Neural cell (in vitro differentiated cells): Measurements from ENCODE around the gene CCNQ. TPM values are rescaled to one million over a fixed set of nuclear protein-coding genes. Genes with fewer than 3 reads are reported as not detected.

Experiments
- H2AFZ ChIP-seq: fragments of 200-600, 300-800 bp; sonication (generic), shearing (Covaris generic); 2 replicates; pipeline ENCODE4 v1.6.0; 2014; ENCODE audit warnings: low read depth, mild to moderate bottlenecking, antibody characterized with exemption, low read length, moderate library complexity
- H3F3A ChIP-seq: fragments of 200-600 bp; shearing (Covaris generic); 2 replicates; pipeline ENCODE4 v1.6.1; 2016; ENCODE audit warnings: mild to moderate bottlenecking, moderate library complexity, mixed read lengths, antibody characterized with exemption, low read length; ENCODE audit not compliant: insufficient read depth, poor library complexity, severe bottlenecking
- H3K27ac ChIP-seq: fragments of 200-600, 300-800 bp; sonication (generic), shearing (Covaris generic); 2 replicates; pipeline ENCODE4 v1.5.1; 2014; ENCODE audit warnings: mild to moderate bottlenecking, low read length, moderate library complexity
- H3K27me3 ChIP-seq: fragments of 300-800, 200-600 bp; sonication (generic), shearing (Covaris generic); 2 replicates; pipeline ENCODE4 v1.6.0; 2014; ENCODE audit warnings: mild to moderate bottlenecking, low read depth, low read length, moderate library complexity; ENCODE audit not compliant: insufficient read depth
- H3K36me3 ChIP-seq: fragments of 300-800, 200-600 bp; sonication (generic), shearing (Covaris generic); 2 replicates; pipeline ENCODE4 v1.5.1; 2014; ENCODE audit warnings: mild to moderate bottlenecking, antibody characterized with exemption, low read length, moderate library complexity; ENCODE audit not compliant: insufficient read depth
- H3K4me2 ChIP-seq: fragments of 300-800, 200-600 bp; sonication (generic), shearing (Covaris generic); 2 replicates; pipeline ENCODE4 v1.6.0; 2014; ENCODE audit warnings: mild to moderate bottlenecking, low read length
- H3K4me3 ChIP-seq: fragments of 300-800, 200-600 bp; sonication (generic), shearing (Covaris generic); 2 replicates; pipeline ENCODE4 v1.5.1; 2014; ENCODE audit warnings: mild to moderate bottlenecking, low read length, moderate library complexity
- H3K79me2 ChIP-seq: fragments of 200-600 bp; shearing (Covaris generic); replicated peaks from 2 replicates; pipeline ENCODE4 v1.6.0; 2014; ENCODE audit warnings: mild to moderate bottlenecking, low read length, moderate library complexity; ENCODE audit not compliant: insufficient read depth
- H3K9ac ChIP-seq: fragments of 300-800, 200-600 bp; sonication (generic), shearing (Covaris generic); 2 replicates; pipeline ENCODE4 v1.6.1; 2016; ENCODE audit warnings: mild to moderate bottlenecking, low read length, mixed read lengths
- H3K9me2 ChIP-seq: fragments of 200-600 bp; shearing (Covaris generic); 2 replicates; pipeline ENCODE4 v1.6.1; 2016; ENCODE audit warnings: mild to moderate bottlenecking, low read length, mixed read lengths; ENCODE audit not compliant: insufficient read depth
- H3K9me3 ChIP-seq: fragments of 200-600, 300-800 bp; sonication (generic), shearing (Covaris generic); 2 replicates; pipeline ENCODE4 v1.6.1; 2016; ENCODE audit warnings: mild to moderate bottlenecking, mixed run types, low read length, moderate library complexity, mixed read lengths
- H4K20me1 ChIP-seq: fragments of 200-600 bp; shearing (Covaris generic); 2 replicates; pipeline ENCODE4 v1.6.1; 2016; ENCODE audit warnings: mild to moderate bottlenecking, mixed run types; ENCODE audit not compliant: insufficient read depth
- CTCF ChIP-seq: fragments of 450-650 bp; IDR thresholded peaks from 2 replicates; pipeline ENCODE4 v1.5.1; 2014; ENCODE audit warnings: antibody characterized with exemption, mild to moderate bottlenecking, moderate library complexity; ENCODE audit not compliant: poor library complexity, severe bottlenecking
- EP300 ChIP-seq: fragments of 450-650 bp; conservative IDR thresholded peaks from 2 replicates; pipeline ENCODE4 v1.6.1; 2014; ENCODE audit warnings: antibody characterized with exemption, mild to moderate bottlenecking, moderate library complexity; ENCODE audit not compliant: poor library complexity, severe bottlenecking
- EZH2 ChIP-seq: fragments of 200-600, 300-800 bp; shearing (Covaris generic), sonication (generic); IDR thresholded peaks from 2 replicates; pipeline ENCODE4 v1.6.1; 2014; ENCODE audit warnings: antibody characterized with exemption, low read length, borderline replicate concordance, mild to moderate bottlenecking; ENCODE audit not compliant: insufficient read depth, poor library complexity, severe bottlenecking
- MXI1 ChIP-seq: fragments of 450-650 bp; conservative IDR thresholded peaks from 2 replicates; pipeline ENCODE4 v1.6.1; 2014; ENCODE audit warnings: antibody characterized with exemption, mild to moderate bottlenecking; ENCODE audit not compliant: poor library complexity, severe bottlenecking
- POLR2AphosphoS5 ChIP-seq: IDR thresholded peaks from 2 replicates; pipeline ENCODE4 v1.6.1; 2012
- RAD21 ChIP-seq: fragments of 450-650 bp; conservative IDR thresholded peaks from 2 replicates; pipeline ENCODE4 v1.6.1; 2014; ENCODE audit warnings: antibody characterized with exemption, mild to moderate bottlenecking, moderate library complexity
- REST ChIP-seq: IDR thresholded peaks from 2 replicates; pipeline ENCODE4 v1.6.1; 2012; ENCODE audit warnings: borderline replicate concordance
- SMC3 ChIP-seq: fragments of 450-650 bp; conservative IDR thresholded peaks from 2 replicates; pipeline ENCODE4 v1.6.1; 2014; ENCODE audit warnings: antibody characterized with exemption, mild to moderate bottlenecking, moderate library complexity; ENCODE audit not compliant: poor library complexity
- TAF1 ChIP-seq: IDR thresholded peaks from 2 replicates; pipeline ENCODE4 v1.6.1; 2012; ENCODE audit warnings: low read depth
- polyA plus RNA-seq: library from polyadenylated mRNA; depleted of rRNA; stranded (reverse); fragments of >200 nt; gene quantifications from 2 replicates; pipeline ENCODE4 v1.2.3, GENCODE V29; 2014

The CCNQ gene
- polyA plus RNA-seq, 1 donor from 2014 or later, result 61.2 TPM

GRCh38 chrX:153600032-153600373 lies 1.1 kb upstream of the CCNQ start:
- Histone ChIP-seq H3K9me2 (no peaks in the 10 kb centered on the region), H3K9me3 (no peaks in the 10 kb centered on the region), H3F3A (no peaks in the 10 kb centered on the region), H3K4me2 (peak overlapping the region; percentile 73), H2AFZ (no peak overlapping the region), H3K4me3 (peak overlapping the region; percentile 78), H3K27me3 (no peaks in the 10 kb centered on the region), H4K20me1 (no peaks in the 10 kb centered on the region), H3K36me3 (no peaks in the 10 kb centered on the region), H3K27ac (peak overlapping the region; percentile 64), H3K79me2 (no peaks in the 10 kb centered on the region), H3K9ac (peak overlapping the region; percentile 75)
- no peak for TF ChIP-seq EP300
- no peak for TF ChIP-seq CTCF
- no peak for TF ChIP-seq EZH2
- TF ChIP-seq POLR2AphosphoS5, result no peak
- no peak for TF ChIP-seq SMC3
- no peak for TF ChIP-seq MXI1
- TF ChIP-seq REST, result no peak
- TF ChIP-seq RAD21, result no peak
- no peak for TF ChIP-seq TAF1

- peak; percentile 13 for TF ChIP-seq CTCF
- peak; percentile 56 for TF ChIP-seq POLR2AphosphoS5
- TF ChIP-seq EP300, result no peak
- no peak for TF ChIP-seq TAF1
- TF ChIP-seq MXI1, result peak; percentile 40
- TF ChIP-seq RAD21, result peak; percentile 9
- H3F3A ChIP-seq, result no peaks in the 10 kb centered on the region
- H3K9me2 ChIP-seq, result no peaks in the 10 kb centered on the region
- no peaks in the 10 kb centered on the region for H3K79me2 ChIP-seq
- H3K27ac ChIP-seq, result peak overlapping the region; percentile 64
- H3K27me3 ChIP-seq, result no peaks in the 10 kb centered on the region
- no peak overlapping the region for H2AFZ ChIP-seq
- H3K9me3 ChIP-seq, result no peaks in the 10 kb centered on the region
- peak overlapping the region; percentile 73 for H3K4me2 ChIP-seq
- H3K4me3 ChIP-seq, result peak overlapping the region; percentile 78
- H3K36me3 ChIP-seq, result no peaks in the 10 kb centered on the region
- H4K20me1 ChIP-seq, result no peaks in the 10 kb centered on the region
- H3K9ac ChIP-seq, result peak overlapping the region; percentile 75
Observed at GRCh38 chrX:153599192-153600031, 473 bp upstream of the CCNQ start.
